ENCODE results near the gene PAM16.

Gene PAM16

GRCh38 chr16:4370570-4371356 is 19.6 kb upstream of the PAM16 start:
- DNase-seq: no peak

GRCh38 chr16:4370151-4370550 is 19.0 kb upstream of the PAM16 start:
- no peak for DNase-seq

GRCh38 chr16:4369007-4369733 is 18.0 kb upstream of the PAM16 start:
- no peak for DNase-seq

GRCh38 chr16:4367393-4367856 is 16.3 kb upstream of the PAM16 start:
- DNase-seq: no peak

- no peak for DNase-seq
Observed at GRCh38 chr16:4366016-4366415, 14.9 kb upstream of the PAM16 start.

- no peak for DNase-seq
Observed at GRCh38 chr16:4365615-4366014, 14.5 kb upstream of the PAM16 start.

- no peak for DNase-seq
Observed at GRCh38 chr16:4365014-4365406, 13.9 kb upstream of the PAM16 start.

GRCh38 chr16:4364196-4365013 is 13.3 kb upstream of the PAM16 start:
- no peak for DNase-seq

GRCh38 chr16:4362476-4363135 is 11.5 kb upstream of the PAM16 start:
- no peak for DNase-seq

- DNase-seq: no peak
Observed at GRCh38 chr16:4361944-4362311, 10.8 kb upstream of the PAM16 start.

- no peak for DNase-seq
Observed at GRCh38 chr16:4361033-4361943, 10.2 kb upstream of the PAM16 start.

- DNase-seq: no peak
Observed at GRCh38 chr16:4360538-4361021, 9.5 kb upstream of the PAM16 start.

- DNase-seq: no peak
Observed at GRCh38 chr16:4359914-4360313, 8.8 kb upstream of the PAM16 start.

- DNase-seq: peak; percentile 90
Observed at GRCh38 chr16:4358831-4359561, 7.9 kb upstream of the PAM16 start.

- no peak for DNase-seq
Observed at GRCh38 chr16:4358236-4358635, 7.1 kb upstream of the PAM16 start.

GRCh38 chr16:4356820-4357219 is 5.7 kb upstream of the PAM16 start:
- no peak for DNase-seq

GRCh38 chr16:4354512-4355409 is 3.6 kb upstream of the PAM16 start:
- no peak for DNase-seq

GRCh38 chr16:4353675-4354074 is 2.6 kb upstream of the PAM16 start:
- DNase-seq: no peak

- DNase-seq: no peak
Observed at GRCh38 chr16:4352843-4353242, 1.7 kb upstream of the PAM16 start.

- DNase-seq: no peak
Observed at GRCh38 chr16:4351880-4352279, 759 bp upstream of the PAM16 start.
